Measurements from ENCODE around the gene FLVCR1. TPM values are rescaled to one million over a fixed set of nuclear protein-coding genes. Genes with fewer than 3 reads are reported as not detected.

The FLVCR1 gene
- polyA plus RNA-seq, 3 donors, result 1.8 to 5.5 (median 2.8) TPM

DNA sequence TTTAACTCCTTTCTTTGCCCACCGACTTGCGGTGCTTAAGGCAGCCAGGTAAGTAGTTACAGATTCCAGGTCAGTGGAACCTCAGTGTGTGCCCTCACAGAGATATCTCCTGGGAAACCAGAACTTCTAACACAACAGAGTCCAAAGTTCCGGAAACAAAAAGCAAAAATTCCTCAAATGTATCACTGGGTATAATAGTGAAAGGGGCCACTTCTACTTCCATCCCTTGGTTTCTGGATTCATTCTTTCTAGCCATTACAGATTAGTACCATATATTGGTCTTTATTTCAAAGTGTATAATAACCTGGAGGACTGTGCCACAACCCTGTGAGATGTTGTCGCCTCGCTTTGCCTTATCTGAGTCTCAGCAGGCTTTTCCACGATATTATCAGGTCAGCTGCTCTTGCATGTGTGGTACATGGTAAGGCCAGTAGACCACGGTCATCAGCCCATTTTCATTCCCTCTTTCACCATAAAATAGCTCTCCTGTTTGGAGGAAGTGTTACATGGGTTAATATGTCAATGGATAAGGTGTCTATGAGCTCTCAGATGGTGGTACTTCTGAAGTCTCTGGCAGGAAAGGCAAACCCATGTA is 77.4 kb downstream of the FLVCR1 start:
- Mint-ChIP-seq H3K9me3 (peaks cover 0 to 7% (median 3%) of the 10 kb centered on the region in 7 donors), H3K36me3 (peaks cover 0 to 3% of the 10 kb centered on the region in 2 donors), H3K27ac (no peak overlapping the region), H3K4me3 (no peak overlapping the region), H3K4me1 (no peaks in the 10 kb centered on the region), H3K27me3 (ENCODE audit: low read depth in 3 of 3) (peaks cover 3 to 7% (median 6%) of the 10 kb centered on the region in 3 donors)
- Histone ChIP-seq H3K27me3 (ENCODE audit: control insufficient read depth in 2 of 2, insufficient read depth in 2 of 2, low read length in 2 of 2) (no peaks in the 10 kb centered on the region), H3K79me2 (ENCODE audit: insufficient read depth, low read length) (no peaks in the 10 kb centered on the region), H3K27ac (ENCODE audit: low read depth in 1 of 2, low read length in 2 of 2) (no peak overlapping the region), H3K4me3 (replicated peaks in 1 of 3; ENCODE audit: low read depth in 2 of 3, low read length in 3 of 3) (no peak overlapping the region), H2AFZ (ENCODE audit: insufficient read depth, low read depth, low read length, poor library complexity, severe bottlenecking) (no peak overlapping the region), H3K4me1 (ENCODE audit: control insufficient read depth in 1 of 2, insufficient read depth in 2 of 2, low read length in 2 of 2) (no peaks in the 10 kb centered on the region), H4K20me1 (ENCODE audit: insufficient read depth, low read length) (no peaks in the 10 kb centered on the region), H3K36me3 (replicated peaks in 1 of 2; ENCODE audit: control insufficient read depth in 1 of 2, insufficient read depth in 2 of 2, low read length in 2 of 2) (no peaks in the 10 kb centered on the region), H3K9ac (ENCODE audit: insufficient read depth, low read length, poor library complexity, severe bottlenecking) (no peak overlapping the region), H3K9me3 (replicated peaks in 1 of 2; ENCODE audit: control insufficient read depth in 1 of 2, insufficient read depth in 1 of 2, low read length in 2 of 2) (no peaks in the 10 kb centered on the region), H3K4me2 (replicated peaks; ENCODE audit: extremely low read depth, low read length, poor library complexity, severe bottlenecking) (no peak overlapping the region)
- intact Hi-C loops (cut with micrococcal nuclease), result no loop called here
- DNase-seq, result no peak
- WGBS (ENCODE audit: insufficient coverage), result 100% methylated on average over 4 of the region's 7 CpGs
- TF ChIP-seq, protein P1, sequence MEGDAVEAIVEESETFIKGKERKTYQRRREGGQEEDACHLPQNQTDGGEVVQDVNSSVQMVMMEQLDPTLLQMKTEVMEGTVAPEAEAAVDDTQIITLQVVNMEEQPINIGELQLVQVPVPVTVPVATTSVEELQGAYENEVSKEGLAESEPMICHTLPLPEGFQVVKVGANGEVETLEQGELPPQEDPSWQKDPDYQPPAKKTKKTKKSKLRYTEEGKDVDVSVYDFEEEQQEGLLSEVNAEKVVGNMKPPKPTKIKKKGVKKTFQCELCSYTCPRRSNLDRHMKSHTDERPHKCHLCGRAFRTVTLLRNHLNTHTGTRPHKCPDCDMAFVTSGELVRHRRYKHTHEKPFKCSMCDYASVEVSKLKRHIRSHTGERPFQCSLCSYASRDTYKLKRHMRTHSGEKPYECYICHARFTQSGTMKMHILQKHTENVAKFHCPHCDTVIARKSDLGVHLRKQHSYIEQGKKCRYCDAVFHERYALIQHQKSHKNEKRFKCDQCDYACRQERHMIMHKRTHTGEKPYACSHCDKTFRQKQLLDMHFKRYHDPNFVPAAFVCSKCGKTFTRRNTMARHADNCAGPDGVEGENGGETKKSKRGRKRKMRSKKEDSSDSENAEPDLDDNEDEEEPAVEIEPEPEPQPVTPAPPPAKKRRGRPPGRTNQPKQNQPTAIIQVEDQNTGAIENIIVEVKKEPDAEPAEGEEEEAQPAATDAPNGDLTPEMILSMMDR (IDR thresholded peaks at IDR 0.05), result no peak

DNA sequence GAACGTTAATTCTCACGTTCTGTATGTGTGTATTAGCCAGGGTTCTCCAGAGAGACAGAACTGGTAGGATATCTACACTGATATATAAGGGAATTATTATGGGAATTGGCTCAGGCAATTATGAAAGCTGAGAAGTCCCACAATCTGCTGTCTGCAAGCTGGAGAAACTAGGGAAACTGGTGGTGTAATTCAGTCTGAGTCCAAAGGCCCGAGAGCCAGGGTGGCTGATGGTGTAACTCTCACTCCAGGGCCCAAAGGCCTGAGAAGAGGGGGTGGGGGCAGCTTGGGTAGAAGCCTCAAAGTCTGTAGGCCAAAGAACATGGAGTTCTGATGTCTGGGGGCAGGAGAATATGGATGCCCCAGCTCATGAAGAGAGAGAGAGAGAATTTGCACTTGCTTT is 79.0 kb downstream of the FLVCR1 start:
- peaks cover 0 to 12% (median 5%) of the 10 kb centered on the region in 7 donors for H3K9me3 Mint-ChIP-seq
- Histone ChIP-seq H2AFZ (ENCODE audit: insufficient read depth, low read depth, low read length, poor library complexity, severe bottlenecking) (no peak overlapping the region), H3K9ac (ENCODE audit: insufficient read depth, low read length, poor library complexity, severe bottlenecking) (no peak overlapping the region), H4K20me1 (ENCODE audit: insufficient read depth, low read length) (no peaks in the 10 kb centered on the region), H3K4me1 (ENCODE audit: control insufficient read depth in 1 of 2, insufficient read depth in 2 of 2, low read length in 2 of 2) (no peaks in the 10 kb centered on the region), H3K4me2 (replicated peaks; ENCODE audit: extremely low read depth, low read length, poor library complexity, severe bottlenecking) (no peak overlapping the region), H3K27me3 (ENCODE audit: control insufficient read depth in 2 of 2, insufficient read depth in 2 of 2, low read length in 2 of 2) (no peaks in the 10 kb centered on the region), H3K4me3 (replicated peaks in 1 of 3; ENCODE audit: low read depth in 2 of 3, low read length in 3 of 3) (no peak overlapping the region), H3K27ac (ENCODE audit: low read depth in 1 of 2, low read length in 2 of 2) (no peak overlapping the region), H3K9me3 (replicated peaks in 1 of 2; ENCODE audit: control insufficient read depth in 1 of 2, insufficient read depth in 1 of 2, low read length in 2 of 2) (no peaks in the 10 kb centered on the region), H3K36me3 (replicated peaks in 1 of 2; ENCODE audit: control insufficient read depth in 1 of 2, insufficient read depth in 2 of 2, low read length in 2 of 2) (no peaks in the 10 kb centered on the region), H3K79me2 (ENCODE audit: insufficient read depth, low read length) (no peaks in the 10 kb centered on the region)
- no peak for DNase-seq
- H3K36me3 Mint-ChIP-seq, result peaks cover 0 to 3% of the 10 kb centered on the region in 2 donors
- no peaks in the 10 kb centered on the region for H3K4me1 Mint-ChIP-seq
- H3K27me3 Mint-ChIP-seq (ENCODE audit: low read depth in 3 of 3), result peaks cover 3 to 6% (median 5%) of the 10 kb centered on the region in 3 donors
- intact Hi-C loops (cut with micrococcal nuclease), result no loop called here
- H3K4me3 Mint-ChIP-seq, result no peak overlapping the region
- TF ChIP-seq, protein P1 (IDR thresholded peaks at IDR 0.05), result no peak
- WGBS (ENCODE audit: insufficient coverage), result 100% methylated on average over 3 of the region's 3 CpGs
- no peak overlapping the region for H3K27ac Mint-ChIP-seq

All from CD14-positive monocyte (primary cell).